GM10248 (cell line): ENCODE results near the gene SSBP3.
"Not testable (repeated sequence)": the region's sequence is repeated elsewhere in the genome, so short reads cannot be mapped to it uniquely, and the experiment has no call there.

Source experiments
- CTCF ChIA-PET: fragments of 300-600 bp; sonication (Branson Sonifier 250); formaldehyde crosslinking; extraction: SDS; loops from one replicate; lab custom pipeline; 2021; ENCODE audit warnings: antibody characterized with exemption; lab: Yijun Ruan, JAX
- POLR2A ChIA-PET: fragments of 350-650 bp; sonication (Branson Sonifier 250); formaldehyde crosslinking; extraction: SDS; loops from one replicate; lab custom pipeline; 2020; ENCODE audit warnings: antibody characterized with exemption; lab: Yijun Ruan, JAX
- DNase-seq: peaks from one replicate; pipeline ENCODE4 v3.0.0; 2012; ENCODE audit errors: extremely low spot score
- TF ChIP-seq, protein P1 (sequence below): IDR thresholded peaks from 2 replicates; pipeline ENCODE4 v1.5.1; 2012; ENCODE audit warnings: mild to moderate bottlenecking, low read depth; ENCODE audit errors: extremely low read depth, missing control alignments, control extremely low read depth

The SSBP3 gene

DNA sequence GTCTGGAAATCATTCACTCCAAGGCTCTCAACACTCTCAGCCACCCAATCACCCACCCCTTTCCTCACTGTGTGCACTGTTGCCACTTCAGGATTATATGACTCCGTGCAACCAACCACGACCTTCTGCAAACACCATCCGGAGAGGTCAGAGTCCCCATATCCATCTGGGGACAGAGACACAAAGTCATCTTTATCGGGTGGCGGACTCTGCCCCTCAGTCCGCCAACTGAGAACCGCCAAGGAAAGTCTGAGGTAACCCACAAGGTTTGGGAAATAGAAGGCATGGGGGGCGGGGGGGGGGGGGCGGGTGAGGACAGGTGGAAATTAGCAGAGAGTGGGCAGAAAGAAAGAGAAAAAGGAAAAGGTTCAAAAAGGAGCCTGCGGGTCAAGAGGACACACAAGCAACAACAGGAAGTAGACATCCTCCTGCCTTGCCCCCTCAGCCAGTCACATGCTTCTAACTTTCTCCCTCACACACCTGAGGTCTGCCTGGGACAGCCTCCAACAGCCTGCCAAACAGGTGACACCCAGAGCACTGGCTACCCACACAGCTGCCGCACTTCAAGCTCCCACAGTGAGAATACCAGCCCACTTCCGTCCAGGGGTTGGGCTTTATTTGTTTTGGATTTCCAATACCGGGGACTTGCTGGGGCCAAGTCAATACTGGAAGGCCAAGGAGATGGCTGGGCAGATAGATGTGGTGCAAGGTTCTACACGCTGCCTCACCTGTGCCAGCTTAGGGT, 58.1 kb downstream of the SSBP3 start:
- ChIA-PET POLR2A (no interaction called here), CTCF (no interaction called here)
- DNase-seq = no peak
- TF ChIP-seq, protein P1, sequence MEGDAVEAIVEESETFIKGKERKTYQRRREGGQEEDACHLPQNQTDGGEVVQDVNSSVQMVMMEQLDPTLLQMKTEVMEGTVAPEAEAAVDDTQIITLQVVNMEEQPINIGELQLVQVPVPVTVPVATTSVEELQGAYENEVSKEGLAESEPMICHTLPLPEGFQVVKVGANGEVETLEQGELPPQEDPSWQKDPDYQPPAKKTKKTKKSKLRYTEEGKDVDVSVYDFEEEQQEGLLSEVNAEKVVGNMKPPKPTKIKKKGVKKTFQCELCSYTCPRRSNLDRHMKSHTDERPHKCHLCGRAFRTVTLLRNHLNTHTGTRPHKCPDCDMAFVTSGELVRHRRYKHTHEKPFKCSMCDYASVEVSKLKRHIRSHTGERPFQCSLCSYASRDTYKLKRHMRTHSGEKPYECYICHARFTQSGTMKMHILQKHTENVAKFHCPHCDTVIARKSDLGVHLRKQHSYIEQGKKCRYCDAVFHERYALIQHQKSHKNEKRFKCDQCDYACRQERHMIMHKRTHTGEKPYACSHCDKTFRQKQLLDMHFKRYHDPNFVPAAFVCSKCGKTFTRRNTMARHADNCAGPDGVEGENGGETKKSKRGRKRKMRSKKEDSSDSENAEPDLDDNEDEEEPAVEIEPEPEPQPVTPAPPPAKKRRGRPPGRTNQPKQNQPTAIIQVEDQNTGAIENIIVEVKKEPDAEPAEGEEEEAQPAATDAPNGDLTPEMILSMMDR = no peak

DNA sequence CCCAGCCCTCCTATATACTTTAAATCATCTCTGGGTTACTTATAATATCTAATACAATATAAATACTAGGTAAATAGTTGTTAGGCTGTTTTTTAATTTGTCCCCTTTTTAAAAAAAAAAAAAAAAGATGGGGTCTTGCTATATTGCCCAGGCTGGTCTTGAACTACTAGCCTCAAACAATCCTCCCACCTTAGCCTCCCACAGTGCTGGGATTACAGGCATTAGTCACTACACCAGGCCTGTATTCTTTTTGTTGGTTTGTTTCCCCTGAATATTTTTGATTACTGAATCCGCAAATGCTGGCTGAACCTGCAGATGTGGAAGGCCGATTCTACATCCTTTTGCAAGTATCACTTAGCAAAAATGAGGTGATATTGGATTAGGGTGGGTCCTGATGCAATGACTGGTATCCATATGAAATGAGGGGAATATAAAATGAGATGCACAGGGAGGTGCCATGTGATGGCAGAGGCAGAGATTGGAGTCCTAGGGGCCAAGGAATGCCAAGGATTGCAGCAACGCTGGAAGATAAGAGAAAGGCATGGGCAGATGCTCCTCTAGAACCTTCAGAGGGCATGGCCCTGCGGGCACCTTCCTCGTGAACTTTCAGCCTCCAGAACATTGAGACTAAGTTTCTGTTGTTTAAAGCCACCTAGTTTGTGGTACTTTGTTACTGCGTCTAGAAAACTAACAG, 58.8 kb downstream of the SSBP3 start:
- POLR2A ChIA-PET = no interaction called here
- TF ChIP-seq, protein P1 = no peak
- no peak for DNase-seq

DNA sequence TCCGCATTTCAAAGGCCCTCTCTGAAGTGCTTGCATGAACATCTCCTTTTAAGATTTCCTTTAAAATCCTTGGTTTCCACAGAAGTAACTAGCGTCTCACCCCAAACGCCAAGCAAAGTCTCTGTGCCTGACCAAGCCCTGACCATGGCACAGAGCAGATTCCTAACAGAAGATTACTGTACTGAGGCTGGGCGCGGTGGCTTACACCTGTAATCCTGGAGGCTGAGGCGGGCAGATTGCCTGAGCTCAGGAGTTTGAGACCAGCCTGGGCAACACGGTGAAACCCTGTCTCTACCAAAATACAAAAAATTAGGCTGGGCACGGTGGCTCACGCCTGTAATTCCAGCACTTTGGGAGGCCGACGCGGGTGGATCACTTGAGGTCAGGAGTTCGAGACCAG, 60.6 kb downstream of the SSBP3 start:
- DNase-seq, POLR2A ChIA-PET: not testable (repeated sequence)
- CTCF ChIA-PET = interaction anchor here (1.3 kb wide), 1 partner anchor 11 kb away, joined by 3 read pairs; no protein-coding TSS in a partner anchor

More for the DNA sequence above, 58.8 kb downstream of the SSBP3 start:
- CTCF ChIA-PET = no interaction called here

DNA sequence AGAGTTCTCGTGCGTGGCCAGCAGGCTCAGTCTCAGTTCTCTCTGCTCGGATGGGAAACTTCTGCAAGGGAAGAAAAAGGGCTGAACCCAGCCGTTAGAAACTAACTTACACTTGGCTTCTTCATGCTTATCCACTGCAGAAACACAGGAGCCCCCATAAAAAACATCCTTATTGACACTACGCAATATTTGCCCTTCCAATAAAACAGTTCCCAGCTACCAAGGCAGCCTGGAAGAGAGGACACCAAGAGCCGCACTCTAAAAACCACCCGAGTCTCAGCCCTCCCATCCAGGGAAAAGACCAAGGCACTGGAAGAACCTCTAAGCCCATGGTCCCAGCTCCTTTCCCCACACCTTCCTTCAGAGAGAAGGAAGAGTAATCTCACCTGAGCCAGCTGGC, 61.1 kb downstream of the SSBP3 start:
- ChIA-PET CTCF (interaction anchor here (1.3 kb wide), 1 partner anchor 11 kb away, joined by 3 read pairs; no protein-coding TSS in a partner anchor), POLR2A (no interaction called here)
- TF ChIP-seq, protein P1 = no peak
- DNase-seq = no peak

DNA sequence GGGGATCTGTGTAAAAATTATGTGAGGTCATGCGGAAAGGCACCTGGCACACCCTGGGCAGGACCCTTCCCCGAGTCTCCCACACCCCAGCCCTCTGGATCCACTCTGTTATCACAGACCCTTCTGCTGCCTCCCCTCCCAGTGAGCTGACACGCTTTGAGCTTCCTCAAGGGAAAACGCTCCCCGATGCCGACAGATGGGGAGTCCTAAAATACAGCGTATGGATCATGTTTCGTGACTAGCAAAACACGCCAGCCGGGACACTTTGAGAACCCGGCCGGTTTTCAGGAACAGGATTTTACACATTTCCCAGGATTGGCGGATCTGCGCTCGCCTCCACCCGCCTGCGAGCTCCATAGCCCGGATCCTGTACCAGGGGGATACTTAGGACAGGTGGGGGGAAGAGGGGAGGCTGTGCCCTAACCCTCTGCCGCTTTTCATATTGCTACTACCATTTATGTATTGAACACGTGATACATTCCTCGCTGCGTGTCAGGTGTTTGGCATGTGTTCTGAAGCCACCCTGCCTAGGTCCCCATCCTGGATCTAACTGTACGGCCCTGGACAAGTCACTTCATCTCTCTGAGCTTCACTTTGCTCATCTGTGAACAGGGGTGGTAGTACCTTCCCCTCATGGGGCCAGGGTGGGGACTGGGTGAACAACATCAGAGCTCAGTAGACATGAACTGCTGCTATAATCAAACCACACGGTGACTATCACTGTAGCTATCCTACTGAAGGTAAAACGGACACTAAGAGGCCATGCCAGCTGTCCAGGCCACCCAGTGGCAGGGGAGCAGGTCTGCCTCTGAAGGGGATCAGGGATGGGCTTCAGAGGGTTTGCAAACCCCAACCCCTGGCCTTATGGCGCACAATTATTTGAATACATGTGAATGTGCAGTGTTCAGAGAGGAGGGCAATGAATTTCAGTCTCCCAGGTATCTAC, 63.2 kb downstream of the SSBP3 start:
- ChIA-PET POLR2A (no interaction called here), CTCF (interaction anchor here (1.8 kb wide), 1 partner anchor 17 kb away, joined by 6 read pairs; no protein-coding TSS in a partner anchor)
- TF ChIP-seq, protein P1 = no peak
- DNase-seq = no peak

DNA sequence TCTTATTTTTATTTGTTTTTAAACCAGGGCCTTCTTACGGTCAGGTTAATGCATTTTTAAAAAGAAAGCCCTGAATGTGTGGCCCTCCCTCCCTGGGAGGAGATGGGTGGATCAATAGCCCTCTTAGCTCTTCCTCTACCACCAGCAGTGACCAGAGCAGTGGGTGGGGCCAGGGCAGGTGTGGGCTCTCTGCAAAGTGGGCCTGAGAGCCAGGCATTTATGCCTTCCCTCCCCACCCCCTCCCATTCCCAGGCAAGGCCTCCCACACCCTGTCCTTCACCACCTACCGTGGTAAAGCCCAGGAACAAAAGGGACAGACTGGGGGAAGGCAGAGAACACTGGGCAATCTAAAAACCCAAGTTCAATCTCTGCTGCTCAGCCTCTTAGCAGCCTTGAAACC, 63.9 kb downstream of the SSBP3 start:
- TF ChIP-seq, protein P1 = no peak
- POLR2A ChIA-PET = no interaction called here
- CTCF ChIA-PET = no interaction called here
- no peak for DNase-seq
